Right atrium auricular region (tissue), 2 donors: ENCODE measurements around the gene MARK2. TPM values are rescaled to one million over a fixed set of nuclear protein-coding genes. Genes with fewer than 3 reads are reported as not detected.

Experiments
- DNase-seq: peaks from one replicate; pipeline ENCODE4 v3.0.0-alpha.2; 2019; ENCODE audit warnings: low spot score
- H3K27ac ChIP-seq, 2 donors: fragments of 200-600 bp; sonication (generic); 1 replicate in 1 of 2; 2 replicates in 1 of 2; pipeline ENCODE4 v1.5.1; 2016 to 2019
- H3K27me3 ChIP-seq, 2 donors: fragments of 200-600 bp; sonication (generic); one replicate each; pipeline versions ENCODE4 v1.5.1 to v1.6.0; 2017 to 2019
- H3K36me3 ChIP-seq: fragments of 200-600 bp; sonication (generic); one replicate; pipeline ENCODE4 v1.5.1; 2016
- H3K4me1 ChIP-seq, 2 donors: fragments of 200-600 bp; sonication (generic); one replicate each; pipeline versions ENCODE4 v1.5.1 to v1.6.0; 2017 to 2019
- H3K4me3 ChIP-seq, 2 donors: fragments of 200-600 bp; sonication (generic); 1 replicate in 1 of 2; 2 replicates in 1 of 2; pipeline ENCODE4 v1.5.1; 2017 to 2019; ENCODE audit warnings: mild to moderate bottlenecking in 1 of 2, moderate library complexity in 1 of 2
- H3K9me3 ChIP-seq, 2 donors: fragments of 200-600 bp; sonication (generic); one replicate each; pipeline ENCODE4 v1.5.1; 2019
- total RNA-seq, 2 donors: library from RNA; depleted of rRNA; stranded (reverse); fragments of >200 nt; gene quantifications; one replicate each; pipeline ENCODE4 v1.1.0, GENCODE V29; 2016
- TF ChIP-seq, protein P1 (sequence below), 2 donors: fragments of 200-600 bp; sonication (generic); IDR thresholded peaks; one replicate each; pipeline ENCODE4 v1.5.1; 2019; ENCODE audit warnings: antibody characterized with exemption in 2 of 2

The MARK2 gene
- total RNA-seq, 2 donors from 2014 or later, result 29.3 to 31.5 TPM

DNA sequence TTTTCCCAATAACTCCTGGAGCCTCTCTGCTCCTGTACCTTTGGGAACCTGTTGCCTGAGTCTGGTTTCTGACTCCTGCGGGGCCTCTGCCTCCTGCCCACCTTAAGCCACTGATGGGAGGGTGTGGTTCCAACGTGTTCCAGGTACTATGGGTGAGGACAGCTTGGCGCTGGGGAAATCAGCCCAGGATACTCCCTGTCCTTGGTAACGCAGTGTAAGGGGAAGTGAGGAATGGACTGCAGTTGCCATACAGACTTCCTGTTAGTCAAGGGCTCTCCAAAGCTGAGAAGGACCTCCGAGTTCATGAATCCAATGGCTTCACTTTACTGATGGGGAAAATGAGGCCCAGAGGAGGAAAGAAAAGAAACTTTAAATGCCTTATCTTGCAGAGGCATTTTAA is 1.2 kb upstream of the MARK2 start:
- DNase-seq, result no peak
- TF ChIP-seq, protein P1, sequence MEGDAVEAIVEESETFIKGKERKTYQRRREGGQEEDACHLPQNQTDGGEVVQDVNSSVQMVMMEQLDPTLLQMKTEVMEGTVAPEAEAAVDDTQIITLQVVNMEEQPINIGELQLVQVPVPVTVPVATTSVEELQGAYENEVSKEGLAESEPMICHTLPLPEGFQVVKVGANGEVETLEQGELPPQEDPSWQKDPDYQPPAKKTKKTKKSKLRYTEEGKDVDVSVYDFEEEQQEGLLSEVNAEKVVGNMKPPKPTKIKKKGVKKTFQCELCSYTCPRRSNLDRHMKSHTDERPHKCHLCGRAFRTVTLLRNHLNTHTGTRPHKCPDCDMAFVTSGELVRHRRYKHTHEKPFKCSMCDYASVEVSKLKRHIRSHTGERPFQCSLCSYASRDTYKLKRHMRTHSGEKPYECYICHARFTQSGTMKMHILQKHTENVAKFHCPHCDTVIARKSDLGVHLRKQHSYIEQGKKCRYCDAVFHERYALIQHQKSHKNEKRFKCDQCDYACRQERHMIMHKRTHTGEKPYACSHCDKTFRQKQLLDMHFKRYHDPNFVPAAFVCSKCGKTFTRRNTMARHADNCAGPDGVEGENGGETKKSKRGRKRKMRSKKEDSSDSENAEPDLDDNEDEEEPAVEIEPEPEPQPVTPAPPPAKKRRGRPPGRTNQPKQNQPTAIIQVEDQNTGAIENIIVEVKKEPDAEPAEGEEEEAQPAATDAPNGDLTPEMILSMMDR (IDR thresholded peaks at IDR 0.05), result no peak
- Histone ChIP-seq H3K27ac (peak overlapping the region; percentile 86 to 90), H3K4me1 (peaks cover 0 to 40% of the 10 kb centered on the region in 2 donors), H3K4me3 (peak overlapping the region in 1 of 2 donors; percentile 94), H3K9me3 (no peaks in the 10 kb centered on the region), H3K27me3 (no peaks in the 10 kb centered on the region), H3K36me3 (no peaks in the 10 kb centered on the region)

DNA sequence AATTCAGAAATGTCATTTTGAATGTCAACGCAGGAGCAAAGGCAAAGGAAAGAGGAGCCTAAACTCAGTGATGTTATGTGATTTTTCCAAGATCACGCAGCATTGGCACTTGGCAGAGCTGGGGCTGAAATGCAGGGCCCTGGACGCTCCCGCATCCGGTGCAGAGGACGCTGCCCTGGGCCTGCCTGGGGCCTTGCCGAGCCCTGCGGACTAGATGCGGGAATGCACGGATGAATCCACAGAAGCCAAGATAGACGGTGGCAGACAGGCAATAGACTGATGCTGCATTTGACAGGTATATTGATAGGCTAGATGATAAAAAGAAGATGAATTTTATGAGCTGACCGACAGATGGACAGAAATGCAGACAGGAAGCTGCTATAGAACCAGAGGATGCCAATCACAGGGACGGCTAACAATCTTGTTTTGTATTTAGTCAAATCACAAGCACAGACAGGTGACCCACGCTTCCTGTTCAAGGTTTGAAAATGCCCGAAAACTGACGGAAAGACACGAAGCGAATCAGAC is 696 bp upstream of the MARK2 start:
- Histone ChIP-seq H3K9me3 (no peaks in the 10 kb centered on the region), H3K4me3 (peak overlapping the region in 1 of 2 donors; percentile 94), H3K36me3 (no peaks in the 10 kb centered on the region), H3K27me3 (no peaks in the 10 kb centered on the region), H3K27ac (peak overlapping the region; percentile 86 to 90), H3K4me1 (peaks cover 0 to 45% of the 10 kb centered on the region in 2 donors)
- DNase-seq, result no peak
- TF ChIP-seq, protein P1 (IDR thresholded peaks at IDR 0.05), result no peak

DNA sequence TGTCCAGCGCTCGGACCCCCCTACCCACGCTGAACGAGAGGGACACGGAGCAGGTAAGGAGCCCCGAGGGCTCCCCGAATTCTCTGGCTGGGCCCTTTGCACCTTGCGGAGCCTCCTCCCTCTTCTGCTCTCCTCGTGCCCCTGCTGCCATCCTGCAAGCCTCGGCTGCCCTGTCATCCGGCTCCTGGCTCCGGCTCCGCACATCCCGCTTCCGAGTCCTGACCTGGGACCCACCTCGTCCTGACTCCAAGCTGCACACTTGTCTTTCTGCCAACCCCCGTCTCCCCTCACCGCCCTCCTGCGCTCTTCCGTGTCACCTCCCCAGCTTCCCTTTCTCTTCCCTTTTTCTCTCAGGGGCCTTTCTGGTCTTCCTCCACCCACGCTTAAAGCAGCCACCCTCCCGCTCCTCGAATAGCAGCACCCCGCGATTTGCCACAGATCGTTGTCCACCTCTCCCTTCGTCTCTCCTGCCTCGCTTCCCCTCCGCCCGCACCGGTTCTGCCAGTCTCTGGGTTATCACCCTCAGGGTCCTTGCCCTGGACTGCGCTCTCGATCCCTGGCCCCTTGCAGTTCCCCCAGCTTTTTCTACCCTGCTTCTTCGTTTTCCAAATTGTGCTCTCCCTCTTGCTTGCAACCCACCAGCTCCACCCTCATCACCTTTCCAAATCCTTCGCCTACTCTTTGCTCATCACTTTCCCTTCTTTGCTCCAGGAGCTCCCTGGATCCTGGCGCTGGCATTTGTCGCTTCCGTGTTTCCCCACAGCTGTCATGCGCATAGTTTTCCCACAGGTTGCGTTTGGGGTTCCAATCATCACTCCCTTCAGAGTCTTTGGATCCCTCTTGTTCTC is 822 bp downstream of the MARK2 start:
- Histone ChIP-seq H3K36me3 (peaks cover 5% of the 10 kb centered on the region), H3K4me3 (peak overlapping the region; percentile 87 to 94), H3K4me1 (peaks cover 0 to 58% of the 10 kb centered on the region in 2 donors), H3K27ac (peak overlapping the region; percentile 86 to 90), H3K9me3 (no peaks in the 10 kb centered on the region), H3K27me3 (no peaks in the 10 kb centered on the region)
- DNase-seq, result no peak
- TF ChIP-seq, protein P1 (IDR thresholded peaks at IDR 0.05), result no peak

DNA sequence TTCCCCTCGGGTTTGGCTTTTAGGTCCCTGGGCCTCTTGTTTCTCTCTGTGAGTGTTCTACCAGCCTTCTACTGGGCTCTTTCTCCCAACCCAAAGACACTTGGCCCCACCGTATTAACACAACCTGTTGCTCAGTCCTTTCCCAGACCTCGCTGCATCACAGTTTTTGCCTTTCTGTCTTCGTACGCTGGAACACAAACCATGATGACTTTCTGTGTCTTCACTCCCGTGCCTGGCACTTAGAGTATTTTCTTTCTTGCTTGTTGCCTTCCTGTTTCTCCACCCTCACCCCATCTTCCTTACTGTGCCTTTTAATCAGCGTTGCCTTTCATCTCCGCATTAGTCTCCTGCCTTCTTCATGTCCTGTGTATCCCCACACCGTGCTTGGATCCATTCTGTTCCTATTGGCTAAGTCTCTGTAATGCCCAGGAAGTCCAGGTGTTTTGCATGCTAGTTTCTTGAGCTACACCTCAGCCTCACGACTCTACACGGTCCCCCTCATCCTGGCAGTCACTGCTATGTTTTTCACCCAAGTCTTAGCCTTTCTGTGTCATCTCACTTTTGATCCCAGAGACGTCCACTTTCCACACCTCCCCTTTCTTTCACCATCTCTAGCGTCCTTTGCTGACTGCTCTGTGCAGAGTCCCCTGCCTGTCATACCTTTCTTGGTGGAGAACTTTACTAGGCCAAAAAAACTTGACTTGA is 1.6 kb downstream of the MARK2 start:
- Histone ChIP-seq H3K9me3 (no peaks in the 10 kb centered on the region), H3K36me3 (peaks cover 5% of the 10 kb centered on the region), H3K27ac (peak overlapping the region; percentile 86 to 90), H3K4me3 (peak overlapping the region; percentile 87 to 94), H3K27me3 (no peaks in the 10 kb centered on the region), H3K4me1 (peaks cover 0 to 66% of the 10 kb centered on the region in 2 donors)
- no peak for DNase-seq
- TF ChIP-seq, protein P1 (IDR thresholded peaks at IDR 0.05), result no peak

DNA sequence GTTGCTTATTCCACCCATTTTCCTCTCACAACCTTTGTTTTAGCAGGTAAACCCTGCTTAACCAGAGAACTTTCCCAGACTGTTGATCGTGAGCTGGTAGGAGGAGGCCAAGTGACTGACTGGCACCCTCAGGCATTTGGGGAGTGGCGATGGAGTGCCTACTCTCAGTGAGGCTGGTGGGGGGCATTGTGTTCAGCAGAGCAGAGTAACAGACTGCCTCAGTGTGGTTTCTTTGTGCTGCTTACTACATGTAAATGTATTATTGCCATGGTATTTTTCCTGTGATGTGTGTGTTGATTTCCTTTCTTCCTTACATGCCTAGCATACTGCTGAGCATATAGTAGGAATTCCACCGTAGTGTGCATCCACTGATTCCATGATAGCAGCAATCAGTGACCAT is 2.6 kb downstream of the MARK2 start:
- H3K4me3 ChIP-seq, result no peak overlapping the region
- TF ChIP-seq, protein P1 (IDR thresholded peaks at IDR 0.05), result no peak
- DNase-seq, result no peak
- H3K4me1 ChIP-seq, result peaks cover 0 to 73% of the 10 kb centered on the region in 2 donors
- peak overlapping the region; percentile 26 to 86 for H3K27ac ChIP-seq
- no peaks in the 10 kb centered on the region for H3K9me3 ChIP-seq
- H3K27me3 ChIP-seq, result no peaks in the 10 kb centered on the region
- H3K36me3 ChIP-seq, result peaks cover 5% of the 10 kb centered on the region
